ENCODE measurements around the gene PACSIN3. TPM values are rescaled to one million over a fixed set of nuclear protein-coding genes. Genes with fewer than 3 reads are reported as not detected.

The PACSIN3 gene
- total and polyA plus RNA-seq, 2 of the 8 experiments (the other 6 are each of a cell fraction or from before 2014, with no cell fraction given), result 23.8 to 47.2 TPM

- TF ChIP-seq CTBP2 (IDR thresholded peaks at IDR 0.05; ENCODE audit: borderline replicate concordance, insufficient read depth, insufficient read length, low read length) (no peak), GTF2F1 (IDR thresholded peaks at IDR 0.05; ENCODE audit: borderline replicate concordance, low read depth, low read length) (no peak), SIN3A (conservative IDR thresholded peaks at IDR 0.05 in 1 of 2, IDR thresholded peaks at IDR 0.05 in 1 of 2; ENCODE audit: low read depth in 1 of 2, low read length in 2 of 2) (no peak), PHF8 (conservative IDR thresholded peaks at IDR 0.05; ENCODE audit: low read depth, low read length) (no peak)
- TF ChIP-seq, protein P1, sequence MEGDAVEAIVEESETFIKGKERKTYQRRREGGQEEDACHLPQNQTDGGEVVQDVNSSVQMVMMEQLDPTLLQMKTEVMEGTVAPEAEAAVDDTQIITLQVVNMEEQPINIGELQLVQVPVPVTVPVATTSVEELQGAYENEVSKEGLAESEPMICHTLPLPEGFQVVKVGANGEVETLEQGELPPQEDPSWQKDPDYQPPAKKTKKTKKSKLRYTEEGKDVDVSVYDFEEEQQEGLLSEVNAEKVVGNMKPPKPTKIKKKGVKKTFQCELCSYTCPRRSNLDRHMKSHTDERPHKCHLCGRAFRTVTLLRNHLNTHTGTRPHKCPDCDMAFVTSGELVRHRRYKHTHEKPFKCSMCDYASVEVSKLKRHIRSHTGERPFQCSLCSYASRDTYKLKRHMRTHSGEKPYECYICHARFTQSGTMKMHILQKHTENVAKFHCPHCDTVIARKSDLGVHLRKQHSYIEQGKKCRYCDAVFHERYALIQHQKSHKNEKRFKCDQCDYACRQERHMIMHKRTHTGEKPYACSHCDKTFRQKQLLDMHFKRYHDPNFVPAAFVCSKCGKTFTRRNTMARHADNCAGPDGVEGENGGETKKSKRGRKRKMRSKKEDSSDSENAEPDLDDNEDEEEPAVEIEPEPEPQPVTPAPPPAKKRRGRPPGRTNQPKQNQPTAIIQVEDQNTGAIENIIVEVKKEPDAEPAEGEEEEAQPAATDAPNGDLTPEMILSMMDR (IDR thresholded peaks at IDR 0.05; ENCODE audit: control extremely low read depth in 1 of 3, insufficient read depth in 1 of 3, low read depth in 1 of 3, low read length in 3 of 3), result no peak
These were observed 31.3 kb downstream of the PACSIN3 start (continued) for GRCh38 chr11:47154616-47155570.
